GM12892 (cell line): ENCODE results near the gene TMEM238L.
A peak's percentile ranks its signal among the peaks of the same experiment; 100 is the strongest.

Source experiments
- DNase-seq: peaks from one replicate; pipeline ENCODE4 v3.0.0; 2011; ENCODE audit not compliant: insufficient read length
- FAIRE-seq: peaks from 2 replicates; lab custom pipeline; 2011; peaks lifted over from hg19 to GRCh38; lab: Jason Lieb, UNC
- POLR2A ChIP-seq: IDR thresholded peaks from 2 replicates; pipeline ENCODE4 v1.6.1; 2011; ENCODE audit warnings: low read depth, low read length, control low read depth
- POLR2AphosphoS5 ChIP-seq: IDR thresholded peaks from 2 replicates; pipeline ENCODE4 v1.6.1; 2011; ENCODE audit warnings: low read depth, low read length, control low read depth
- TAF1 ChIP-seq: IDR thresholded peaks from 2 replicates; pipeline ENCODE4 v1.6.1; 2011; ENCODE audit warnings: low read depth, mild to moderate bottlenecking, control low read depth, low read length, borderline replicate concordance

The TMEM238L gene

GRCh38 chr17:10803350-10803749 lies 549 bp downstream of the TMEM238L start:
- TF ChIP-seq POLR2A: no peak
- TF ChIP-seq TAF1: no peak
- no peak for TF ChIP-seq POLR2AphosphoS5
- no peak for FAIRE-seq
- no peak for DNase-seq

- DNase-seq: no peak
- FAIRE-seq: no peak
- TF ChIP-seq POLR2AphosphoS5: no peak
- no peak for TF ChIP-seq TAF1
- TF ChIP-seq POLR2A: no peak
Measured at GRCh38 chr17:10802496-10803284, 1.2 kb downstream of the TMEM238L start.

- DNase-seq (no peak), FAIRE-seq (no peak)
- TF ChIP-seq TAF1 (no peak), POLR2AphosphoS5 (no peak)
Measured at GRCh38 chr17:10799407-10799806, 4.5 kb downstream of the TMEM238L start.

- TF ChIP-seq TAF1 (no peak), POLR2A (no peak), POLR2AphosphoS5 (no peak)
- no peak for DNase-seq
- no peak for FAIRE-seq
Measured at GRCh38 chr17:10798910-10799309, 5.0 kb downstream of the TMEM238L start.

GRCh38 chr17:10798332-10798749 lies 5.6 kb downstream of the TMEM238L start:
- TF ChIP-seq POLR2AphosphoS5 (no peak), TAF1 (no peak), POLR2A (no peak)
- DNase-seq: no peak

GRCh38 chr17:10797476-10798328 lies 6.2 kb downstream of the TMEM238L start:
- no peak for DNase-seq
- FAIRE-seq: no peak
- no peak for TF ChIP-seq TAF1
- no peak for TF ChIP-seq POLR2AphosphoS5
- TF ChIP-seq POLR2A: no peak

More at GRCh38 chr17:10798332-10798749, 5.6 kb downstream of the TMEM238L start:
- no peak for FAIRE-seq

- no peak for FAIRE-seq
- no peak for DNase-seq
- TF ChIP-seq POLR2A: no peak
- no peak for TF ChIP-seq TAF1
- no peak for TF ChIP-seq POLR2AphosphoS5
Measured at GRCh38 chr17:10793816-10794215, 10.1 kb downstream of the TMEM238L start.

GRCh38 chr17:10793256-10793655 lies 10.6 kb downstream of the TMEM238L start:
- no peak for TF ChIP-seq POLR2A
- TF ChIP-seq TAF1: no peak
- no peak for TF ChIP-seq POLR2AphosphoS5
- no peak for FAIRE-seq

GRCh38 chr17:10792151-10792550 lies 11.7 kb downstream of the TMEM238L start:
- FAIRE-seq (no peak), DNase-seq (no peak)
- TF ChIP-seq POLR2A (no peak), POLR2AphosphoS5 (no peak), TAF1 (no peak)

More at GRCh38 chr17:10793256-10793655, 10.6 kb downstream of the TMEM238L start:
- no peak for DNase-seq

- DNase-seq: no peak
- no peak for FAIRE-seq
- TF ChIP-seq TAF1: no peak
- peak; percentile 40; the same call in 1 of the 2 replicates for TF ChIP-seq POLR2AphosphoS5
- TF ChIP-seq POLR2A: peak; percentile 53
Measured at GRCh38 chr17:10790491-10791401, 13.2 kb downstream of the TMEM238L start.

GRCh38 chr17:10789694-10790271 lies 14.1 kb downstream of the TMEM238L start:
- FAIRE-seq (no peak), DNase-seq (no peak)
- TF ChIP-seq POLR2A (no peak), TAF1 (no peak), POLR2AphosphoS5 (no peak)
